ENCODE data around the gene PTBP3.

- TF ChIP-seq USF2 (IDR thresholded peaks at IDR 0.05): peak; percentile 67
- no peak for TF ChIP-seq RAD21 (conservative IDR thresholded peaks at IDR 0.05 in 1 of 2, IDR thresholded peaks at IDR 0.05 in 1 of 2)
- TF ChIP-seq REST (IDR thresholded peaks at IDR 0.05): no peak
- TF ChIP-seq CTCF (IDR thresholded peaks at IDR 0.05): no peak
- TF ChIP-seq POLR2A (IDR thresholded peaks at IDR 0.05; ENCODE audit: low read length): no peak
Observed at GRCh38 chr9:112299514-112299913, 33.9 kb downstream of the PTBP3 start.

Measured in A549 (cell line).